DOHH2 (cell line): ENCODE measurements around the gene TLDC2.

Experiments
- EZH2phosphoT487 ChIP-seq: fragments of 200-600 bp; sonication (generic); IDR thresholded peaks from 2 replicates; pipeline ENCODE4 v1.6.1; 2017; ENCODE audit warnings: borderline replicate concordance, mild to moderate bottlenecking, antibody characterized with exemption, low read length, moderate library complexity, mixed read lengths
- TF ChIP-seq, protein P1 (sequence below): fragments of 200-600 bp; sonication (generic); IDR thresholded peaks from one replicate; pipeline ENCODE4 v1.5.1; 2014; ENCODE audit warnings: antibody characterized with exemption, mild to moderate bottlenecking, low read depth, low read length; ENCODE audit not compliant: poor library complexity, severe bottlenecking

- TF ChIP-seq, protein P1, sequence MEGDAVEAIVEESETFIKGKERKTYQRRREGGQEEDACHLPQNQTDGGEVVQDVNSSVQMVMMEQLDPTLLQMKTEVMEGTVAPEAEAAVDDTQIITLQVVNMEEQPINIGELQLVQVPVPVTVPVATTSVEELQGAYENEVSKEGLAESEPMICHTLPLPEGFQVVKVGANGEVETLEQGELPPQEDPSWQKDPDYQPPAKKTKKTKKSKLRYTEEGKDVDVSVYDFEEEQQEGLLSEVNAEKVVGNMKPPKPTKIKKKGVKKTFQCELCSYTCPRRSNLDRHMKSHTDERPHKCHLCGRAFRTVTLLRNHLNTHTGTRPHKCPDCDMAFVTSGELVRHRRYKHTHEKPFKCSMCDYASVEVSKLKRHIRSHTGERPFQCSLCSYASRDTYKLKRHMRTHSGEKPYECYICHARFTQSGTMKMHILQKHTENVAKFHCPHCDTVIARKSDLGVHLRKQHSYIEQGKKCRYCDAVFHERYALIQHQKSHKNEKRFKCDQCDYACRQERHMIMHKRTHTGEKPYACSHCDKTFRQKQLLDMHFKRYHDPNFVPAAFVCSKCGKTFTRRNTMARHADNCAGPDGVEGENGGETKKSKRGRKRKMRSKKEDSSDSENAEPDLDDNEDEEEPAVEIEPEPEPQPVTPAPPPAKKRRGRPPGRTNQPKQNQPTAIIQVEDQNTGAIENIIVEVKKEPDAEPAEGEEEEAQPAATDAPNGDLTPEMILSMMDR, result no peak
- no peak for TF ChIP-seq EZH2phosphoT487
Observed at GRCh38 chr20:36848677-36849076, 27.3 kb upstream of the TLDC2 start.
